NB4 (cell line): ENCODE data around the gene KRTAP10-10.
"Not testable (repeated sequence)": the region's sequence is repeated elsewhere in the genome, so short reads cannot be mapped to it uniquely, and the experiment has no call there.

Source experiments
- POLR2A ChIP-seq: IDR thresholded peaks from 2 replicates; pipeline ENCODE4 v1.6.1; 2011; ENCODE audit warnings: mild to moderate bottlenecking; ENCODE audit not compliant: insufficient read length; ENCODE audit errors: extremely low read depth
- TF ChIP-seq, protein P1 (sequence below): IDR thresholded peaks from one replicate; pipeline ENCODE4 v1.5.1; 2012; ENCODE audit warnings: low read depth, low read length

DNA sequence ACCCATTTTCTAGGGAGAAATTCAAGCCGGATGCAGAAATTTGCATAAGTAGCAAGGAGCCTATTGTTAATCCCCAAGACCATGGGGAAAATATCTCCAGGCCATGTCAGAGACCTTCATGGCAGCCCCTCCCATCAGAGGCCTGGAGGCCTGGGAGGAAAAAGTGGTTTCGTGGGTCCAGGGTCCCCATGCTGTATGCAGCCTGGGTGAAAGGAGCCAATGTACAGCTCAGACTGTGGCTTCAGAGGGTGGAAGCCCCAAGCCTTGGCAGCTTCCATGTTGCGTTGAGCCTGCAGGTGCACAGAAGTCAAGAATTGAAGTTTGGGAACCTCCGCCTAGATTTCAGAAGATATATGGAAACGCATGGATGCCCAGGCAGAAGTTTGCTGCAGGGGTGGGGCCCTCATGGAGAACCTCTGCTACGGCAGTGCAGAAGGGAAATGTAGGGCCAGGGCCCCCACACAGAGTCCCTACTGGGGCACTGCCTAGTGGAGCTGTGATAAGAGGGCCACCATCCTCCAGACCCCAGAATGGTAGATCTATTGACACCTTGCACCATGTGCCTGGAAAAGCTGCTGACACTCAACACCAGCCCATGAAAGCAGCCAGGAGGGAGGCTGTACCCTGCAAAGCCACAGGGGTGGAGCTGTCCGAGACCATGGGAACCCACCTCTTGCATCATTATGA, 26.9 kb upstream of the KRTAP10-10 start:
- TF ChIP-seq POLR2A, result not testable (repeated sequence)
- TF ChIP-seq, protein P1, sequence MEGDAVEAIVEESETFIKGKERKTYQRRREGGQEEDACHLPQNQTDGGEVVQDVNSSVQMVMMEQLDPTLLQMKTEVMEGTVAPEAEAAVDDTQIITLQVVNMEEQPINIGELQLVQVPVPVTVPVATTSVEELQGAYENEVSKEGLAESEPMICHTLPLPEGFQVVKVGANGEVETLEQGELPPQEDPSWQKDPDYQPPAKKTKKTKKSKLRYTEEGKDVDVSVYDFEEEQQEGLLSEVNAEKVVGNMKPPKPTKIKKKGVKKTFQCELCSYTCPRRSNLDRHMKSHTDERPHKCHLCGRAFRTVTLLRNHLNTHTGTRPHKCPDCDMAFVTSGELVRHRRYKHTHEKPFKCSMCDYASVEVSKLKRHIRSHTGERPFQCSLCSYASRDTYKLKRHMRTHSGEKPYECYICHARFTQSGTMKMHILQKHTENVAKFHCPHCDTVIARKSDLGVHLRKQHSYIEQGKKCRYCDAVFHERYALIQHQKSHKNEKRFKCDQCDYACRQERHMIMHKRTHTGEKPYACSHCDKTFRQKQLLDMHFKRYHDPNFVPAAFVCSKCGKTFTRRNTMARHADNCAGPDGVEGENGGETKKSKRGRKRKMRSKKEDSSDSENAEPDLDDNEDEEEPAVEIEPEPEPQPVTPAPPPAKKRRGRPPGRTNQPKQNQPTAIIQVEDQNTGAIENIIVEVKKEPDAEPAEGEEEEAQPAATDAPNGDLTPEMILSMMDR, result not testable (repeated sequence)
